GM23338 (cell line): ENCODE data around the gene GPR55. TPM values are rescaled to one million over a fixed set of nuclear protein-coding genes. Genes with fewer than 3 reads are reported as not detected.

Experiments
- ATAC-seq: fragments of 200-7000 bp; cut with Tn5 transposase; 3 replicates; pipeline ENCODE4 v1.9.1; 2020
- DNase-seq: peaks from one replicate; pipeline ENCODE4 v3.0.0-alpha.2; 2015; ENCODE audit warnings: low spot score
- H2AFZ ChIP-seq: fragments of 200-600 bp; sonication (generic); 2 replicates; pipeline ENCODE4 v1.8.0; 2016; ENCODE audit warnings: antibody characterized with exemption, mild to moderate bottlenecking, moderate library complexity
- H3F3A ChIP-seq: fragments of 200-600 bp; sonication (generic); replicated peaks from 2 replicates; pipeline ENCODE4 v1.8.0; 2017; ENCODE audit warnings: antibody characterized with exemption, mixed run types, low read depth
- H3K27ac ChIP-seq: fragments of 200-600 bp; sonication (generic); 2 replicates; pipeline ENCODE4 v1.6.1; 2016; ENCODE audit warnings: low read depth
- H3K27me3 ChIP-seq: fragments of 200-600 bp; sonication (generic); 2 replicates; pipeline ENCODE4 v1.8.0; 2016; ENCODE audit warnings: mild to moderate bottlenecking, mixed run types, moderate library complexity; ENCODE audit not compliant: insufficient read depth
- H3K36me3 ChIP-seq: fragments of 200-600 bp; sonication (generic); 2 replicates; pipeline ENCODE4 v1.8.0; 2016; ENCODE audit warnings: mild to moderate bottlenecking; ENCODE audit not compliant: insufficient read depth
- H3K4me1 ChIP-seq: fragments of 200-600 bp; sonication (generic); 2 replicates; pipeline ENCODE4 v1.8.0; 2016; ENCODE audit warnings: mild to moderate bottlenecking, moderate library complexity; ENCODE audit not compliant: insufficient read depth
- H3K4me2 ChIP-seq: fragments of 200-600 bp; sonication (generic); 2 replicates; pipeline ENCODE4 v1.7.1; 2017; ENCODE audit warnings: mixed run types
- H3K4me3 ChIP-seq: fragments of 200-600 bp; sonication (generic); 2 replicates; pipeline ENCODE4 v1.6.1; 2016; ENCODE audit warnings: mixed run types
- H3K79me2 ChIP-seq: fragments of 200-600 bp; sonication (generic); replicated peaks from 2 replicates; pipeline ENCODE4 v1.8.0; 2017; ENCODE audit warnings: mild to moderate bottlenecking; ENCODE audit not compliant: insufficient read depth
- H3K9me2 ChIP-seq: fragments of 200-600 bp; sonication (generic); 2 replicates; pipeline ENCODE4 v1.8.0; 2017; ENCODE audit not compliant: insufficient read depth
- H4K20me1 ChIP-seq: fragments of 200-600 bp; sonication (generic); replicated peaks from 2 replicates; pipeline ENCODE4 v1.8.0; 2017; ENCODE audit warnings: mild to moderate bottlenecking; ENCODE audit not compliant: insufficient read depth
- H3K27ac Mint-ChIP-seq: 2 replicates; pipeline ENCODE4 v1.8.0; 2020; ENCODE audit warnings: inconsistent platforms, mild to moderate bottlenecking, moderate library complexity, mixed read lengths
- H3K27me3 Mint-ChIP-seq: 3 replicates; pipeline ENCODE4 v1.8.0; 2022; ENCODE audit warnings: low read depth, mild to moderate bottlenecking, moderate library complexity, mixed read lengths, inconsistent platforms; ENCODE audit not compliant: insufficient read depth, poor library complexity
- H3K36me3 Mint-ChIP-seq: 3 replicates; pipeline ENCODE4 v1.8.0; 2021; ENCODE audit warnings: low read depth, mild to moderate bottlenecking, inconsistent platforms, moderate library complexity, mixed read lengths
- H3K4me1 Mint-ChIP-seq: 3 replicates; pipeline ENCODE4 v1.8.0; 2020; ENCODE audit warnings: mild to moderate bottlenecking, inconsistent platforms, mixed read lengths
- H3K4me3 Mint-ChIP-seq: 3 replicates; pipeline ENCODE4 v1.8.0; 2021; ENCODE audit warnings: moderate library complexity, mild to moderate bottlenecking, inconsistent platforms, mixed read lengths
- H3K9me3 Mint-ChIP-seq: 3 replicates; pipeline ENCODE4 v1.8.0; 2020; ENCODE audit warnings: moderate library complexity, mild to moderate bottlenecking, inconsistent platforms, mixed read lengths
- CREB1 ChIP-seq: fragments of 250-450 bp; sonication (Bioruptor Pico); IDR thresholded peaks from 2 replicates; pipeline ENCODE4 v1.5.0; 2020; ENCODE audit warnings: low read depth, mild to moderate bottlenecking, moderate library complexity
- JUNB ChIP-seq: IDR thresholded peaks from one replicate; pipeline ENCODE4 v1.6.1; 2016; ENCODE audit warnings: antibody characterized with exemption; ENCODE audit not compliant: unreplicated experiment
- POLR2AphosphoS5 ChIP-seq: IDR thresholded peaks from 2 replicates; pipeline ENCODE4 v1.6.1; 2016; ENCODE audit warnings: antibody characterized with exemption, low read depth
- polyA plus RNA-seq: library from polyadenylated mRNA; unstranded; fragments of >200 nt; fragmentation: Nextera tagmentation; extraction: Ambion mirVana; gene quantifications from 2 replicates; pipeline ENCODE4 v1.2.1, GENCODE V29; 2016
- total RNA-seq: library from RNA; depleted of rRNA; stranded (reverse); fragments of >200 nt; shearing (Covaris generic); gene quantifications from 2 replicates; pipeline ENCODE4 v1.2.3, GENCODE V29; 2014
- TF ChIP-seq, protein P1 (sequence below): fragments of 250-450 bp; sonication (Bioruptor Pico); IDR thresholded peaks from 2 replicates; pipeline ENCODE4 v1.5.0; 2020; ENCODE audit warnings: mild to moderate bottlenecking, moderate library complexity
- TF ChIP-seq, protein P2 (sequence below), 2 experiments: fragments of 200-600 bp in 1 of 2; sonication (generic) in 1 of 2; conservative IDR thresholded peaks; 2 replicates each; pipeline versions ENCODE4 v1.5.1 to v1.6.1; 2016 to 2017; ENCODE audit warnings: antibody characterized with exemption in 2 of 2, low read depth in 2 of 2, mild to moderate bottlenecking in 2 of 2, moderate library complexity in 1 of 2

Gene GPR55
- total and polyA plus RNA-seq, 2 experiments from 2014 or later: not detected

DNA sequence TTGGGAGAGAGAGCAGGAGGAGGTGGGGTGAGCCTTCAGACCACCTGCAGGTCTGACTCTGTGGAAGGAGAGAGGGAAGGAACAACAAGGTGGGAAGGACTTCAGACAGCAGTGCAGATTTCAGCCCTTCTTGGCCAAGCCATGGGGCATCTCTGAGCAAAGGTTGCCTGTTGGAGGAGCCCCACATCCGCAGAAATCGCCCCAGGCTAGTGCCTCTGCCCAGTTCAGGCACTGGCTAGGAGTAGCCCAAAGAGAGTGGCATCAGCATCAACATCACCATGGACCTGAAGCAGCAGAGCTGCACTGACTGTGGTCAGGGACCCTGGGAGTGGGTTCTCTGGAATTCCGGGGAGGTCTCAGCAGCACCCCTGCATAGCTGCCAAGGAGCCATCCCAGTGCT lies 10.2 kb downstream of the GPR55 start (continued):
- TF ChIP-seq, protein P1, sequence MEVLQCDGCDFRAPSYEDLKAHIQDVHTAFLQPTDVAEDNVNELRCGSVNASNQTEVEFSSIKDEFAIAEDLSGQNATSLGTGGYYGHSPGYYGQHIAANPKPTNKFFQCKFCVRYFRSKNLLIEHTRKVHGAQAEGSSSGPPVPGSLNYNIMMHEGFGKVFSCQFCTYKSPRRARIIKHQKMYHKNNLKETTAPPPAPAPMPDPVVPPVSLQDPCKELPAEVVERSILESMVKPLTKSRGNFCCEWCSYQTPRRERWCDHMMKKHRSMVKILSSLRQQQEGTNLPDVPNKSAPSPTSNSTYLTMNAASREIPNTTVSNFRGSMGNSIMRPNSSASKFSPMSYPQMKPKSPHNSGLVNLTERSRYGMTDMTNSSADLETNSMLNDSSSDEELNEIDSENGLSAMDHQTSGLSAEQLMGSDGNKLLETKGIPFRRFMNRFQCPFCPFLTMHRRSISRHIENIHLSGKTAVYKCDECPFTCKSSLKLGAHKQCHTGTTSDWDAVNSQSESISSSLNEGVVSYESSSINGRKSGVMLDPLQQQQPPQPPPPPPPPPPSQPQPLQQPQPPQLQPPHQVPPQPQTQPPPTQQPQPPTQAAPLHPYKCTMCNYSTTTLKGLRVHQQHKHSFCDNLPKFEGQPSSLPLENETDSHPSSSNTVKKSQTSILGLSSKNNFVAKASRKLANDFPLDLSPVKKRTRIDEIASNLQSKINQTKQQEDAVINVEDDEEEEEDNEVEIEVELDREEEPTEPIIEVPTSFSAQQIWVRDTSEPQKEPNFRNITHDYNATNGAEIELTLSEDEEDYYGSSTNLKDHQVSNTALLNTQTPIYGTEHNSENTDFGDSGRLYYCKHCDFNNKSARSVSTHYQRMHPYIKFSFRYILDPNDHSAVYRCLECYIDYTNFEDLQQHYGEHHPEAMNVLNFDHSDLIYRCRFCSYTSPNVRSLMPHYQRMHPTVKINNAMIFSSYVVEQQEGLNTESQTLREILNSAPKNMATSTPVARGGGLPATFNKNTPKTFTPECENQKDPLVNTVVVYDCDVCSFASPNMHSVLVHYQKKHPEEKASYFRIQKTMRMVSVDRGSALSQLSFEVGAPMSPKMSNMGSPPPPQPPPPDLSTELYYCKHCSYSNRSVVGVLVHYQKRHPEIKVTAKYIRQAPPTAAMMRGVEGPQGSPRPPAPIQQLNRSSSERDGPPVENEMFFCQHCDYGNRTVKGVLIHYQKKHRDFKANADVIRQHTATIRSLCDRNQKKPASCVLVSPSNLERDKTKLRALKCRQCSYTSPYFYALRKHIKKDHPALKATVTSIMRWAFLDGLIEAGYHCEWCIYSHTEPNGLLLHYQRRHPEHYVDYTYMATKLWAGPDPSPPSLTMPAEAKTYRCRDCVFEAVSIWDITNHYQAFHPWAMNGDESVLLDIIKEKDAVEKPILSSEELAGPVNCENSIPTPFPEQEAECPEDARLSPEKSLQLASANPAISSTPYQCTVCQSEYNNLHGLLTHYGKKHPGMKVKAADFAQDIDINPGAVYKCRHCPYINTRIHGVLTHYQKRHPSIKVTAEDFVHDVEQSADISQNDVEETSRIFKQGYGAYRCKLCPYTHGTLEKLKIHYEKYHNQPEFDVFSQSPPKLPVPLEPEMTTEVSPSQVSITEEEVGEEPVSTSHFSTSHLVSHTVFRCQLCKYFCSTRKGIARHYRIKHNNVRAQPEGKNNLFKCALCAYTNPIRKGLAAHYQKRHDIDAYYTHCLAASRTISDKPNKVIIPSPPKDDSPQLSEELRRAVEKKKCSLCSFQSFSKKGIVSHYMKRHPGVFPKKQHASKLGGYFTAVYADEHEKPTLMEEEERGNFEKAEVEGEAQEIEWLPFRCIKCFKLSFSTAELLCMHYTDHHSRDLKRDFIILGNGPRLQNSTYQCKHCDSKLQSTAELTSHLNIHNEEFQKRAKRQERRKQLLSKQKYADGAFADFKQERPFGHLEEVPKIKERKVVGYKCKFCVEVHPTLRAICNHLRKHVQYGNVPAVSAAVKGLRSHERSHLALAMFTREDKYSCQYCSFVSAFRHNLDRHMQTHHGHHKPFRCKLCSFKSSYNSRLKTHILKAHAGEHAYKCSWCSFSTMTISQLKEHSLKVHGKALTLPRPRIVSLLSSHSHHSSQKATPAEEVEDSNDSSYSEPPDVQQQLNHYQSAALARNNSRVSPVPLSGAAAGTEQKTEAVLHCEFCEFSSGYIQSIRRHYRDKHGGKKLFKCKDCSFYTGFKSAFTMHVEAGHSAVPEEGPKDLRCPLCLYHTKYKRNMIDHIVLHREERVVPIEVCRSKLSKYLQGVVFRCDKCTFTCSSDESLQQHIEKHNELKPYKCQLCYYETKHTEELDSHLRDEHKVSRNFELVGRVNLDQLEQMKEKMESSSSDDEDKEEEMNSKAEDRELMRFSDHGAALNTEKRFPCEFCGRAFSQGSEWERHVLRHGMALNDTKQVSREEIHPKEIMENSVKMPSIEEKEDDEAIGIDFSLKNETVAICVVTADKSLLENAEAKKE (CRISPR knock-in tag): no peak
- TF ChIP-seq POLR2AphosphoS5: no peak
- no peak for TF ChIP-seq JUNB
- TF ChIP-seq CREB1 (CRISPR knock-in tag): no peak

DNA sequence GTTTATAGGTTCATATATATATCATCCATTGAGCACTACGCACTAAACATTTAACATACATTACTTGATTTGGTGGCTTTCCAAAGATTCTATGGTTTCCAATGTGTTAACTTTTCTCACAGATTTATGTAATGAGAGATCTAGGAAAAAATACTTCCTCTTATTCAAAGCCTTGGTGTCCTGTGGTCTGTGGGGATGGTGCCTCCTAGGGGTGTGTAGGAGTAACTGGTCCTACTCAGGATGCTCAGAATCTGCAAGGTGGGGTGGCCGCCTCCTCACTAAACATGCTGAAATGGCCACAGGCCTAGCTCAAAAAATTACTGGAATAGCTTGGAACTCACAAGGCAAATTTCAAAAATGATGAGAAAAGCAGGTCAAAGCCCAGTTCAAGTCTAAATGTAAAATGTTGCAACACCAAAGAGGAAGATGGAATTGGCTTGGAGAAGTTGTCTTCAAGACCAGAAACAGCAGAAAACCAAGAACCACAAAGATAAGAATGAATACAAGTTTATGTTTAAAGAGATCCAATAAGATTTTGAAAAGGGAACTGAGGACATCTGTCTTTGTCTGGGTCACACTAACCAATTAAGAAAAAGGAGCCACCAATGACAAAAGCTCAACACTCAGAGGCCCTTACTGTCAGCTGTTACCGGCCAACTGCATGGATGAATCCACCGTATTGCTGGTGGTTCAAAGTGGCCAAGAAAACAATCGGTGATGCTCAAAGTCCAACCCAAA lies 11.5 kb downstream of the GPR55 start:
- DNase-seq: peak; percentile 78
- Histone ChIP-seq H3K27ac (no peak overlapping the region), H3F3A (no peaks in the 10 kb centered on the region), H3K36me3 (no peaks in the 10 kb centered on the region), H3K4me1 (peaks cover under 1% of the 10 kb centered on the region; the same call in 1 of the 2 replicates), H3K4me2 (no peak overlapping the region), H3K27me3 (no peaks in the 10 kb centered on the region), H3K9me2 (peaks cover 8% of the 10 kb centered on the region; the same call in 1 of the 2 replicates), H2AFZ (no peak overlapping the region), H4K20me1 (no peaks in the 10 kb centered on the region), H3K79me2 (no peaks in the 10 kb centered on the region), H3K4me3 (no peak overlapping the region)
- H3K4me3 Mint-ChIP-seq: no peak overlapping the region
- H3K27me3 Mint-ChIP-seq: peaks cover 12% of the 10 kb centered on the region
- peaks cover 8% of the 10 kb centered on the region; the same call in 2 of the 3 replicates for H3K4me1 Mint-ChIP-seq
- peak; percentile 92 for ATAC-seq
- no peak overlapping the region for H3K27ac Mint-ChIP-seq
- H3K36me3 Mint-ChIP-seq: no peaks in the 10 kb centered on the region; the same call in 2 of the 3 replicates
- TF ChIP-seq, protein P2, sequence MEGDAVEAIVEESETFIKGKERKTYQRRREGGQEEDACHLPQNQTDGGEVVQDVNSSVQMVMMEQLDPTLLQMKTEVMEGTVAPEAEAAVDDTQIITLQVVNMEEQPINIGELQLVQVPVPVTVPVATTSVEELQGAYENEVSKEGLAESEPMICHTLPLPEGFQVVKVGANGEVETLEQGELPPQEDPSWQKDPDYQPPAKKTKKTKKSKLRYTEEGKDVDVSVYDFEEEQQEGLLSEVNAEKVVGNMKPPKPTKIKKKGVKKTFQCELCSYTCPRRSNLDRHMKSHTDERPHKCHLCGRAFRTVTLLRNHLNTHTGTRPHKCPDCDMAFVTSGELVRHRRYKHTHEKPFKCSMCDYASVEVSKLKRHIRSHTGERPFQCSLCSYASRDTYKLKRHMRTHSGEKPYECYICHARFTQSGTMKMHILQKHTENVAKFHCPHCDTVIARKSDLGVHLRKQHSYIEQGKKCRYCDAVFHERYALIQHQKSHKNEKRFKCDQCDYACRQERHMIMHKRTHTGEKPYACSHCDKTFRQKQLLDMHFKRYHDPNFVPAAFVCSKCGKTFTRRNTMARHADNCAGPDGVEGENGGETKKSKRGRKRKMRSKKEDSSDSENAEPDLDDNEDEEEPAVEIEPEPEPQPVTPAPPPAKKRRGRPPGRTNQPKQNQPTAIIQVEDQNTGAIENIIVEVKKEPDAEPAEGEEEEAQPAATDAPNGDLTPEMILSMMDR (conservative IDR thresholded peaks at IDR 0.05; ENCODE audit: low read depth in 2 of 2): peak; percentile 74 to 88
- TF ChIP-seq, protein P1 (CRISPR knock-in tag): no peak
- H3K9me3 Mint-ChIP-seq: peaks cover 3% of the 10 kb centered on the region; the same call in 2 of the 3 replicates
